SK-N-SH (cell line): Measurements from ENCODE around the gene RBM17. TPM values are rescaled to one million over a fixed set of nuclear protein-coding genes. Genes with fewer than 3 reads are reported as not detected.

Experiments
- CTCF ChIA-PET: fragments of 300-600, 350-600 bp; formaldehyde crosslinking; extraction: SDS; loops from one replicate; lab custom pipeline; 2021; lab: Yijun Ruan, JAX
- POLR2A ChIA-PET: fragments of 350-600 bp; sonication (Branson Sonifier 250); formaldehyde crosslinking; extraction: SDS; loops from one replicate; lab custom pipeline; 2020; ENCODE audit warnings: antibody characterized with exemption, inconsistent platforms; lab: Yijun Ruan, JAX
- DNase-seq: peaks from one replicate; pipeline ENCODE4 v3.0.0; 2012
- H2AFZ ChIP-seq: fragments of 200-600 bp; sonication (generic); 2 replicates; pipeline ENCODE4 v1.8.1; 2016; ENCODE audit warnings: antibody characterized with exemption, mild to moderate bottlenecking, low read depth
- H3F3A ChIP-seq: fragments of 200-600 bp; sonication (generic); replicated peaks from 2 replicates; pipeline ENCODE3; 2016; ENCODE audit warnings: antibody characterized with exemption, mild to moderate bottlenecking; ENCODE audit not compliant: insufficient read depth
- H3K27ac ChIP-seq, 2 experiments: fragments of 200-500 bp in 1 of 2; fragments of 200-600 bp in 1 of 2; sonication (Bioruptor generic) in 1 of 2; sonication (generic), shearing (Covaris generic) in 1 of 2; 2 replicates each; pipeline versions ENCODE4 v1.5.1 to v1.6.1; 2014 to 2016; ENCODE audit warnings: low read depth in 2 of 2, inconsistent platforms in 1 of 2, low read length in 1 of 2, mild to moderate bottlenecking in 1 of 2, mixed read lengths in 1 of 2
- H3K27me3 ChIP-seq: fragments of 200-600 bp; sonication (generic), shearing (Covaris generic); 2 replicates; pipeline ENCODE4 v1.6.1; 2016; ENCODE audit warnings: mixed run types; ENCODE audit not compliant: insufficient read depth
- H3K36me3 ChIP-seq, 2 experiments: fragments of 200-500 bp in 1 of 2; fragments of 200-600 bp in 1 of 2; sonication (Bioruptor generic) in 1 of 2; sonication (generic) in 1 of 2; replicated peaks in 1 of 2; 2 replicates each; pipeline versions ENCODE3 to v1.5.1; 2014 to 2016; ENCODE audit warnings: low read length in 1 of 2, mild to moderate bottlenecking in 1 of 2; ENCODE audit not compliant: insufficient read depth in 2 of 2, control insufficient read depth in 1 of 2
- H3K4me1 ChIP-seq, 2 experiments: fragments of 200-500 bp in 1 of 2; fragments of 200-600 bp in 1 of 2; sonication (Bioruptor generic) in 1 of 2; sonication (generic), shearing (Covaris generic) in 1 of 2; 2 replicates each; pipeline versions ENCODE4 v1.5.1 to v1.6.1; 2014 to 2016; ENCODE audit warnings: low read depth in 1 of 2, low read length in 1 of 2, mixed run types in 1 of 2; ENCODE audit not compliant: insufficient read depth in 2 of 2, control insufficient read depth in 1 of 2
- H3K4me2 ChIP-seq: fragments of 200-600 bp; sonication (generic), shearing (Covaris generic); 2 replicates; pipeline ENCODE4 v1.6.1; 2017; ENCODE audit warnings: mixed run types
- H3K4me3 ChIP-seq, 2 experiments: fragments of 200-500 bp in 1 of 2; fragments of 200-600 bp in 1 of 2; sonication (Bioruptor generic) in 1 of 2; sonication (generic), shearing (Covaris generic) in 1 of 2; 2 replicates each; pipeline versions ENCODE4 v1.5.1 to v1.8.1; 2014 to 2016; ENCODE audit warnings: low read depth in 2 of 2, inconsistent platforms in 1 of 2, low read length in 1 of 2, mild to moderate bottlenecking in 1 of 2, mixed read lengths in 1 of 2, moderate library complexity in 1 of 2
- H3K79me2 ChIP-seq: fragments of 200-600 bp; sonication (generic); 2 replicates; pipeline ENCODE4 v1.8.1; 2017; ENCODE audit warnings: mild to moderate bottlenecking; ENCODE audit not compliant: insufficient read depth
- H3K9ac ChIP-seq: fragments of 200-600 bp; sonication (generic); 2 replicates; pipeline ENCODE4 v1.6.1; 2017; ENCODE audit warnings: mixed run types
- H3K9me2 ChIP-seq: fragments of 200-600 bp; sonication (generic); 2 replicates; pipeline ENCODE4 v1.6.1; 2017; ENCODE audit warnings: mixed run types
- H3K9me3 ChIP-seq: fragments of 200-600 bp; sonication (generic); 2 replicates; pipeline ENCODE4 v1.6.1; 2017; ENCODE audit warnings: mixed run types, mild to moderate bottlenecking, moderate library complexity
- H4K20me1 ChIP-seq: fragments of 200-600 bp; sonication (generic); 2 replicates; pipeline ENCODE4 v1.6.1; 2017; ENCODE audit warnings: mild to moderate bottlenecking, mixed run types; ENCODE audit not compliant: insufficient read depth
- CHD2 ChIP-seq: fragments of 150-350 bp; IDR thresholded peaks from 2 replicates; pipeline ENCODE4 v1.6.1; 2018; ENCODE audit warnings: low read length; ENCODE audit not compliant: partially characterized antibody
- EP300 ChIP-seq, 2 experiments: IDR thresholded peaks; 2 replicates each; pipeline versions ENCODE4 v1.4.0 to v1.6.1; 2012; ENCODE audit warnings: borderline replicate concordance in 1 of 2, low read depth in 1 of 2, low read length in 1 of 2
- EZH2phosphoT487 ChIP-seq: fragments of 200-600 bp; sonication (generic); IDR thresholded peaks from 2 replicates; pipeline ENCODE4 v1.6.1; 2017; ENCODE audit warnings: low read depth, mixed run types, mild to moderate bottlenecking, antibody characterized with exemption, moderate library complexity, borderline replicate concordance
- FOXJ3 ChIP-seq: sonication (generic); formaldehyde crosslinking; IDR thresholded peaks from 2 replicates; pipeline ENCODE4 v1.5.1; 2020; ENCODE audit warnings: mild to moderate bottlenecking, missing genetic modification reagents
- FOXM1 ChIP-seq: IDR thresholded peaks from 2 replicates; pipeline ENCODE4 v1.4.0; 2012; ENCODE audit warnings: low read depth, mild to moderate bottlenecking
- GATA2 ChIP-seq: sonication (generic); formaldehyde crosslinking; IDR thresholded peaks from 2 replicates; pipeline ENCODE4 v1.5.0; 2020; ENCODE audit warnings: mild to moderate bottlenecking, missing genetic modification reagents
- JUND ChIP-seq: IDR thresholded peaks from 2 replicates; pipeline ENCODE4 v1.4.0; 2012
- POLR2AphosphoS5 ChIP-seq: IDR thresholded peaks from 2 replicates; pipeline ENCODE4 v1.6.1; 2012; ENCODE audit warnings: low read depth, low read length
- RAD21 ChIP-seq: IDR thresholded peaks from 2 replicates; pipeline ENCODE4 v1.6.1; 2012; ENCODE audit warnings: mild to moderate bottlenecking, low read length
- RCOR1 ChIP-seq: fragments of 150-350 bp; IDR thresholded peaks from 2 replicates; pipeline ENCODE4 v1.6.1; 2017; ENCODE audit warnings: antibody characterized with exemption, low read length
- RXRA ChIP-seq: IDR thresholded peaks from 2 replicates; pipeline ENCODE4 v1.4.0; 2012; ENCODE audit warnings: low read depth, mild to moderate bottlenecking, borderline replicate concordance
- SIN3A ChIP-seq: IDR thresholded peaks from 2 replicates; pipeline ENCODE4 v1.6.1; 2012; ENCODE audit warnings: low read depth, mild to moderate bottlenecking, low read length, moderate library complexity, borderline replicate concordance
- TAF1 ChIP-seq: IDR thresholded peaks from 2 replicates; pipeline ENCODE4 v1.6.1; 2012; ENCODE audit warnings: low read depth, mild to moderate bottlenecking, low read length, moderate library complexity, borderline replicate concordance
- TCF12 ChIP-seq: IDR thresholded peaks from 2 replicates; pipeline ENCODE4 v1.4.0; 2012
- YY1 ChIP-seq: IDR thresholded peaks from 2 replicates; pipeline ENCODE4 v1.4.0; 2012; ENCODE audit warnings: low read depth, mild to moderate bottlenecking
- WGBS: methylation state at CpG from one replicate; pipeline ENCODE4 v1.1.6; 2017; ENCODE audit warnings: low lambda C conversion rate; 5-methylcytosine and 5-hydroxymethylcytosine counted together
- polyA plus RNA-seq, 3 experiments: library from polyadenylated mRNA; depleted of rRNA; stranded (reverse); fragments of >200 nt; gene quantifications; 2 replicates each; pipeline ENCODE4 v1.2.3, GENCODE V29; 2012
- TF ChIP-seq, protein P1 (sequence below): fragments of 200-600 bp; sonication (generic); IDR thresholded peaks from 2 replicates; pipeline ENCODE4 v1.6.1; 2017; ENCODE audit warnings: antibody characterized with exemption, mild to moderate bottlenecking, moderate library complexity
- TF ChIP-seq, protein P2 (sequence below): IDR thresholded peaks from 2 replicates; pipeline ENCODE4 v1.4.0; 2012; ENCODE audit warnings: low read depth
- TF ChIP-seq, protein P3 (sequence below): IDR thresholded peaks from 2 replicates; pipeline ENCODE4; 2012
- TF ChIP-seq, protein P4 (sequence below): IDR thresholded peaks from 2 replicates; pipeline ENCODE4 v1.4.0; 2012; ENCODE audit warnings: low read depth, borderline replicate concordance
- TF ChIP-seq, protein P5 (sequence below): IDR thresholded peaks from 2 replicates; pipeline ENCODE4 v1.6.1; 2012; ENCODE audit warnings: mild to moderate bottlenecking, low read depth, low read length, moderate library complexity

Gene RBM17
- polyA plus RNA-seq, 1 of the 3 experiments (the other 2 are of a cell fraction): 32.6 TPM

DNA sequence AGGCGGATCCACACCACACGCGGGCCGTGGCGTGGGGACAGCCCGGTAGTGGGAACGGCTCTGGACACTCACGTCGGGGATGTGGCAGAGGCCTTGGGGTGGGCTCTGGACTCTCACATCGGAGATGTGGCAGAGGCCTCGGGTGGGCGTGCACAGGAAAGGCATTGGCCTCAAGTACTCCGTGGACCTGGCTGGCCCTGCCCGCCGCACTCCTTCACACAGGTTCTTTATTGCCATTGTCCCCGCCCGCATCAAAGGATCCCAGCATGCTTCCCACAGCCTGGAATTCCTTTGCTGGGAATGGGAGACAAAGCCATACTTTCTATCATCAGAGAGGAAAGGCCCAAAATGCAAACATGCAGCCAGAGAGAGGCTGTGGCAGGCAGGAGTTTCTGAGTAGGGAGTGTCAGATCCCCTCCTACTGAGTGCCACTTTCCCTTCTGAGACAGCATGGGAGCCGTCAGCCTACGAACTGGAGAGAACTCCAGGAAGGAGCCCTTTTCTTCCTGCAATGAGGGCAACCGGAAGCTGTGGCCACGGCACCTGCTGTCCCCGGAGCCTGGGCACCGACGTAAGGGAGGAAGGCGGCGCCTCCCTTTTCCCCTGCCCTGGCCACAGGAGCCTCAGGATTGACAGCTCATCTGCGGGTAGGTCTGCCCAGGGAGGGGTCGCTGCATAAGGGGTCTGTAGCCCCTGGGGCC, 51.5 kb downstream of the RBM17 start (continued):
- no peak for TF ChIP-seq FOXJ3
- TF ChIP-seq, protein P1, sequence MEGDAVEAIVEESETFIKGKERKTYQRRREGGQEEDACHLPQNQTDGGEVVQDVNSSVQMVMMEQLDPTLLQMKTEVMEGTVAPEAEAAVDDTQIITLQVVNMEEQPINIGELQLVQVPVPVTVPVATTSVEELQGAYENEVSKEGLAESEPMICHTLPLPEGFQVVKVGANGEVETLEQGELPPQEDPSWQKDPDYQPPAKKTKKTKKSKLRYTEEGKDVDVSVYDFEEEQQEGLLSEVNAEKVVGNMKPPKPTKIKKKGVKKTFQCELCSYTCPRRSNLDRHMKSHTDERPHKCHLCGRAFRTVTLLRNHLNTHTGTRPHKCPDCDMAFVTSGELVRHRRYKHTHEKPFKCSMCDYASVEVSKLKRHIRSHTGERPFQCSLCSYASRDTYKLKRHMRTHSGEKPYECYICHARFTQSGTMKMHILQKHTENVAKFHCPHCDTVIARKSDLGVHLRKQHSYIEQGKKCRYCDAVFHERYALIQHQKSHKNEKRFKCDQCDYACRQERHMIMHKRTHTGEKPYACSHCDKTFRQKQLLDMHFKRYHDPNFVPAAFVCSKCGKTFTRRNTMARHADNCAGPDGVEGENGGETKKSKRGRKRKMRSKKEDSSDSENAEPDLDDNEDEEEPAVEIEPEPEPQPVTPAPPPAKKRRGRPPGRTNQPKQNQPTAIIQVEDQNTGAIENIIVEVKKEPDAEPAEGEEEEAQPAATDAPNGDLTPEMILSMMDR: no peak
- no peak for TF ChIP-seq YY1
- no peak for TF ChIP-seq SIN3A
- TF ChIP-seq, protein P2, sequence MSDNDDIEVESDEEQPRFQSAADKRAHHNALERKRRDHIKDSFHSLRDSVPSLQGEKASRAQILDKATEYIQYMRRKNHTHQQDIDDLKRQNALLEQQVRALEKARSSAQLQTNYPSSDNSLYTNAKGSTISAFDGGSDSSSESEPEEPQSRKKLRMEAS: no peak
- no peak for TF ChIP-seq GATA2
- no peak for TF ChIP-seq EZH2phosphoT487
- no peak for TF ChIP-seq JUND

DNA sequence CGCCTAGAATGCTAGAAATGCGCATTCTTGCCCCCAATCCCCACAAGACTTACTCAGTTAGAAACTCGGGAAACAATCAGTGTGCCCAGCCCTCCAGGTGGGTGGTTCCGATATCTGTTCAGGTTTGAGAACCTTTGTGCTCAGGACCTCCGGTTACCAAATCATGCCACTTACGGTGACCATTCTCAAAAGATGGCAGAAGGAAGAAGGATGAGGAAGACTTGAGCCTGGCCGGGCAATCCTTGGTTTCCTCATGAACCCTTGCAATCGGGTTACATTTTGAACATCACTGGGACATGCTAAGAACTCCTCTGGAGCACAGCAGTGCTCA, 52.1 kb downstream of the RBM17 start:
- peak overlapping the region; percentile 42 to 54 for H3K4me3 ChIP-seq
- H3F3A ChIP-seq: peaks cover 16% of the 10 kb centered on the region
- H3K27me3 ChIP-seq: no peaks in the 10 kb centered on the region; the same call in 1 of the 2 replicates
- no peaks in the 10 kb centered on the region for H4K20me1 ChIP-seq
- H3K9me3 ChIP-seq: no peaks in the 10 kb centered on the region
- ChIA-PET POLR2A (no interaction called here), CTCF (no interaction called here)
- H3K36me3 ChIP-seq: no peaks in the 10 kb centered on the region
- TF ChIP-seq, protein P3, sequence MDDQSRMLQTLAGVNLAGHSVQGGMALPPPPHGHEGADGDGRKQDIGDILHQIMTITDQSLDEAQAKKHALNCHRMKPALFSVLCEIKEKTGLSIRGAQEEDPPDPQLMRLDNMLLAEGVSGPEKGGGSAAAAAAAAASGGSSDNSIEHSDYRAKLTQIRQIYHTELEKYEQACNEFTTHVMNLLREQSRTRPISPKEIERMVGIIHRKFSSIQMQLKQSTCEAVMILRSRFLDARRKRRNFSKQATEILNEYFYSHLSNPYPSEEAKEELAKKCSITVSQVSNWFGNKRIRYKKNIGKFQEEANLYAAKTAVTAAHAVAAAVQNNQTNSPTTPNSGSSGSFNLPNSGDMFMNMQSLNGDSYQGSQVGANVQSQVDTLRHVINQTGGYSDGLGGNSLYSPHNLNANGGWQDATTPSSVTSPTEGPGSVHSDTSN: no peak
- TF ChIP-seq, protein P4, sequence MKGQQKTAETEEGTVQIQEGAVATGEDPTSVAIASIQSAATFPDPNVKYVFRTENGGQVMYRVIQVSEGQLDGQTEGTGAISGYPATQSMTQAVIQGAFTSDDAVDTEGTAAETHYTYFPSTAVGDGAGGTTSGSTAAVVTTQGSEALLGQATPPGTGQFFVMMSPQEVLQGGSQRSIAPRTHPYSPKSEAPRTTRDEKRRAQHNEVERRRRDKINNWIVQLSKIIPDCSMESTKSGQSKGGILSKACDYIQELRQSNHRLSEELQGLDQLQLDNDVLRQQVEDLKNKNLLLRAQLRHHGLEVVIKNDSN: no peak
- TF ChIP-seq EP300 (IDR thresholded peaks at IDR 0.05; ENCODE audit: borderline replicate concordance in 1 of 2, low read depth in 1 of 2, low read length in 1 of 2): no peak
- no peak for TF ChIP-seq SIN3A
- no peak for TF ChIP-seq TCF12
- TF ChIP-seq, protein P5, sequence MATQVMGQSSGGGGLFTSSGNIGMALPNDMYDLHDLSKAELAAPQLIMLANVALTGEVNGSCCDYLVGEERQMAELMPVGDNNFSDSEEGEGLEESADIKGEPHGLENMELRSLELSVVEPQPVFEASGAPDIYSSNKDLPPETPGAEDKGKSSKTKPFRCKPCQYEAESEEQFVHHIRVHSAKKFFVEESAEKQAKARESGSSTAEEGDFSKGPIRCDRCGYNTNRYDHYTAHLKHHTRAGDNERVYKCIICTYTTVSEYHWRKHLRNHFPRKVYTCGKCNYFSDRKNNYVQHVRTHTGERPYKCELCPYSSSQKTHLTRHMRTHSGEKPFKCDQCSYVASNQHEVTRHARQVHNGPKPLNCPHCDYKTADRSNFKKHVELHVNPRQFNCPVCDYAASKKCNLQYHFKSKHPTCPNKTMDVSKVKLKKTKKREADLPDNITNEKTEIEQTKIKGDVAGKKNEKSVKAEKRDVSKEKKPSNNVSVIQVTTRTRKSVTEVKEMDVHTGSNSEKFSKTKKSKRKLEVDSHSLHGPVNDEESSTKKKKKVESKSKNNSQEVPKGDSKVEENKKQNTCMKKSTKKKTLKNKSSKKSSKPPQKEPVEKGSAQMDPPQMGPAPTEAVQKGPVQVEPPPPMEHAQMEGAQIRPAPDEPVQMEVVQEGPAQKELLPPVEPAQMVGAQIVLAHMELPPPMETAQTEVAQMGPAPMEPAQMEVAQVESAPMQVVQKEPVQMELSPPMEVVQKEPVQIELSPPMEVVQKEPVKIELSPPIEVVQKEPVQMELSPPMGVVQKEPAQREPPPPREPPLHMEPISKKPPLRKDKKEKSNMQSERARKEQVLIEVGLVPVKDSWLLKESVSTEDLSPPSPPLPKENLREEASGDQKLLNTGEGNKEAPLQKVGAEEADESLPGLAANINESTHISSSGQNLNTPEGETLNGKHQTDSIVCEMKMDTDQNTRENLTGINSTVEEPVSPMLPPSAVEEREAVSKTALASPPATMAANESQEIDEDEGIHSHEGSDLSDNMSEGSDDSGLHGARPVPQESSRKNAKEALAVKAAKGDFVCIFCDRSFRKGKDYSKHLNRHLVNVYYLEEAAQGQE: no peak
- no peak for TF ChIP-seq YY1
- no peak for TF ChIP-seq FOXM1
- no peak for TF ChIP-seq JUND
- TF ChIP-seq RAD21: no peak
- no peak for TF ChIP-seq RCOR1
- no peak for TF ChIP-seq RXRA
- no peak for TF ChIP-seq POLR2AphosphoS5
- no peak for TF ChIP-seq TAF1
- no peak for TF ChIP-seq CHD2
- no peaks in the 10 kb centered on the region for H3K79me2 ChIP-seq
- 60% methylated on average over 8 of the region's 8 CpGs for WGBS
- no peaks in the 10 kb centered on the region for H3K9me2 ChIP-seq
- H2AFZ ChIP-seq: no peak overlapping the region
- H3K4me2 ChIP-seq: peak overlapping the region; percentile 78
- H3K4me1 ChIP-seq: peaks cover 0 to 3% of the 10 kb centered on the region in 2 experiments; a peak in 2 of 4 replicates
- peak overlapping the region in 1 of 2 experiments; percentile 67; a peak in 2 of 4 replicates for H3K27ac ChIP-seq
- no peak overlapping the region for H3K9ac ChIP-seq
- DNase-seq: no peak
